T47D (cell line): ENCODE data around the gene FSHR.

ENCODE experiments used
- DNase-seq, 2 experiments: peaks; one replicate each; pipeline versions ENCODE4 v3.0.0 to v3.0.0-alpha.2; 2011 to 2012; ENCODE audit warnings: low read depth in 1 of 2, low spot score in 1 of 2
- JUND ChIP-seq: IDR thresholded peaks from 2 replicates; pipeline ENCODE4 v1.6.1; 2012; ENCODE audit warnings: low read depth
- in situ Hi-C: cut with HindIII; loops from 2 replicates; pipeline ENCODE4 v1.10.0; 2016; ENCODE audit warnings: low sequenced_read_pairs, low pct_unique_long_range_greater_than_20kb

Gene FSHR, protein sequence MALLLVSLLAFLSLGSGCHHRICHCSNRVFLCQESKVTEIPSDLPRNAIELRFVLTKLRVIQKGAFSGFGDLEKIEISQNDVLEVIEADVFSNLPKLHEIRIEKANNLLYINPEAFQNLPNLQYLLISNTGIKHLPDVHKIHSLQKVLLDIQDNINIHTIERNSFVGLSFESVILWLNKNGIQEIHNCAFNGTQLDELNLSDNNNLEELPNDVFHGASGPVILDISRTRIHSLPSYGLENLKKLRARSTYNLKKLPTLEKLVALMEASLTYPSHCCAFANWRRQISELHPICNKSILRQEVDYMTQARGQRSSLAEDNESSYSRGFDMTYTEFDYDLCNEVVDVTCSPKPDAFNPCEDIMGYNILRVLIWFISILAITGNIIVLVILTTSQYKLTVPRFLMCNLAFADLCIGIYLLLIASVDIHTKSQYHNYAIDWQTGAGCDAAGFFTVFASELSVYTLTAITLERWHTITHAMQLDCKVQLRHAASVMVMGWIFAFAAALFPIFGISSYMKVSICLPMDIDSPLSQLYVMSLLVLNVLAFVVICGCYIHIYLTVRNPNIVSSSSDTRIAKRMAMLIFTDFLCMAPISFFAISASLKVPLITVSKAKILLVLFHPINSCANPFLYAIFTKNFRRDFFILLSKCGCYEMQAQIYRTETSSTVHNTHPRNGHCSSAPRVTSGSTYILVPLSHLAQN

DNA sequence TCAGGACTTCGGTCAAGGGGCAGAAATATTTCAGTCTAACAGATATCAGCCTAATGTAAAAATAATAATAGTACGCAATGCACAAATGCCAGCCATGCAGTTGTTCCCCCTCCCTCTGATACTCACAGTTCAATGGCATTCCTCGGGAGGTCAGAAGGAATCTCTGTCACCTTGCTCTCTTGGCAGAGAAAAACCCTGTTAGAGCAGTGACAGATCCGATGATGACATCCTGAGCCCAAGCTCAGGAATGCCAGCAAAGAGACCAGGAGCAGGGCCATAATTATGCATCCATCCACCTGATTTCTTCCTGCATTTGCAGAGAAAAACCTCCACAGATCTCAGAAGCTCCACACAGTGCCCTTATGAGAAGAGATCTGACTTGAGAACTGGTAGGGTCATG, at the start of gene FSHR:
FSHR (minus strand) TSS at position 376 of the 400 bp plus-strand sequence; CDS start at position 278, 98 bp downstream.
- no peak for TF ChIP-seq JUND
- DNase-seq, result no peak
- in situ Hi-C loops, result no loop called here

DNA sequence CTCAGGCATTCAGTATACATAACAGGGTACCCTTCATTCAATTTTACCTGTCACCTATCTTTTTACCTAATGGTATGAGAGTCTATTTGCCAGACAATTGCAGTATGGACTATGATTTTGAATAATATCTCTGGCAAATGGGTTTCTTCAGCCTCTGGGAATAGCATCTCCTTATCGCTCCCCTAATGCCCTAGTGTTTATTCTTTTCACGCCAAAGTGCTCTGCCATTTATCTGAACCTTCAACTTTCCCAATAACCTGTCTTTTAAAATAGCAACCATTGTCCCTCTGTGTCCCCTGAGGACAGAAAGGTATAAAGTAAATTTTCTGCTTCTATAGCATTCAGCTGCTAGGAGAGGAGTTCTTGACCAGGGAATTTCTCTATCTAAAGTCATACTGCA, 45.0 kb upstream of the FSHR start:
- TF ChIP-seq JUND, result no peak
- DNase-seq, result no peak
- in situ Hi-C loops, result no loop called here

DNA sequence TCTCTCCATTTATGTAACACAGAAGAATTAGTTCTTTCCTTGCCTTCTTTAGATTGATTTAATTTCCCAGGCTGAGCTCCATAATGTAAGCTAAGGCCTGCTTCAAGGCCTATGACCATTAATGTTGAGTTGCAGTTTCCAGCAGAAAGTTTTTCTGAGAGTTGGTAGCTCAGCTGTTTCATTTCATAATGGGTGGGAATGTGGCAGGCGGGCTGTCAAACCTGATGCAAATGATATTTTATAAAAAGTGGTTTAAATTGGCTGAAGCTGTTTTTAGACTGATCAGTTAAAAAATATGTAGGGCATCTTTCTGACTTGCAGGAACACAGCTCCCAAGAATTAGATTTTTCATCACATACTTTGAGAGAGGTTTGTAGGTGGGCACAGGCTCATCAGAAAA, 40.4 kb upstream of the FSHR start:
- in situ Hi-C loops, result no loop called here
- TF ChIP-seq JUND, result no peak
- no peak for DNase-seq

DNA sequence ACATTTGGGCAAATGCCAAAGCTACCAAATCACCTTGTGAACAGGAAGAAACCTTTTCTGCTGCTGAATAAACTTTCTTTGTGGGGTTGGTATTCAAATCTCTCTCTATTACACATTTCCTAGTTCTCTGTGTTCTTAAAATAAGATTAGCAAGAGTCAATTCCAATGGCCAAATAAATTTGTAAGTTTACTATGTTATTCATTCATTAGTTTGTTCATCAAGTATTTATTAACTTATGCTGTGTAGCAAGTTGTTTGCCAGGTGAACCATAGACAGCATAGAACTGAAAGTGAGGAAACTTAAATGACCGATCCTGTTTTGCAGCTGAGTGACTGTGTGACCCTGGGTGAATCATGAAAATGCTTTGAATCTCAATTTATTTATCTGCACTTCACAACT, 37.7 kb upstream of the FSHR start:
- in situ Hi-C loops, result no loop called here
- no peak for DNase-seq
- no peak for TF ChIP-seq JUND

DNA sequence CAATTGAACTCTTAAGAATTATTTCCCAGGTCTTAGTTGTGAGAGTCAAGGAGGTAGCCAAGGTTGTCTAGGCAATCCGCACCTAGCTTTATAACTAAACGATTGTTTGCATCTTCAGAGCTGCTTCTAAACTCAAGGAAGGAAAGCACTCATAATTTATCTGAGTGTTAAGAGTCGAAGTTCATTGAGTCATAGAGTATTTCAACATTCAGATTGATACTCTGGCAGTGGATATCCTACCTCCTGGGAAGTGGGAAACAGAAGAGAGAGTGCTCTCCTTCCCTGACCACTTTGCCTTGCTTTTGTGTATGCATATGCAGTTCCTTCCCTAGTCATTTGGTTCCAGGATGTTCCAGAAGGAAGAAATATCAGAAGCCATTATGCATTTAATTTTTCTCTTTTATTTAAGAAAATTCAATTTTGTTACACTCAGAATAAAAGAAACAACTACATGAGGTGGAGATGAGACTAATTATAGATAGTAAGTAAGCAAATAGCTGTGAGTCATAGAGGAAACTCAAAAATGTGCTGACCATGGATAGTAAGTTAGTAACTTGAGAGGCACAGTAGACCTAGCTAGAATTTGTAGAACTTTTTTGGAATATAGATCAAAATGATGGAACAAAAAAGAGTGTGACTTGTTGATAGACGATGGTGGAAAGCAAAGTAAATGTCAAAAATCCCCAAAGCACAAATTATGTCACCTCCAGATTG, 35.4 kb upstream of the FSHR start:
- no peak for TF ChIP-seq JUND
- in situ Hi-C loops, result no loop called here
- no peak for DNase-seq

DNA sequence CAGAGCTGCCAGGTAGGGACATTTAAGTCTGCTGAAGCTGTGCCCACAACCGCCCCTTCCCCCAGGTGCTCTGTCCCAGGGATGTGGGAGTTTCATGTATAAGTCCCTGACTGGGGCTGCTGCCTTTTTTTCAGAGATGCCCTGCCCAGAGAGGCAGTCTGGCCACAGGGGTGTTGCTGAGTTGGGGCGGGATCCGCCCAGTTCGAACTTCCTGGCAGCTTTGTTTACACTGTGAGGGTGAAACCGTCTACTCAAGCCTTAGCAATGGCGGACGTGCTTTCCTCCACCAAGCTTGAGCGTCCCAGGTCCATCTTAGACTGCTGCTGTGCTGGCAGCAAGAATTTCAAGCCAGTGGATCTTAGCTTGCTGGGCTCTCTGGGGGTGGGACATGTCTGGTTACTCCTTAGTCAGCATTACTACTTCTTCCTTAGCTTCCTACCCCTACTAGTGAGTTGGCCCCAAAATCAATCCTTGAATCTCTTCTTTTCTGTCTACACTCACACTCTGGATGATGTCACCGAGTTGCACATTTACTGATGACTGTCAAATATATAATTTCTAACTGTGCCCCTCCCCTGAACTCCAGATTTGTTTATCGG, 31.8 kb upstream of the FSHR start:
- TF ChIP-seq JUND, result no peak
- no peak for DNase-seq
- in situ Hi-C loops, result no loop called here

DNA sequence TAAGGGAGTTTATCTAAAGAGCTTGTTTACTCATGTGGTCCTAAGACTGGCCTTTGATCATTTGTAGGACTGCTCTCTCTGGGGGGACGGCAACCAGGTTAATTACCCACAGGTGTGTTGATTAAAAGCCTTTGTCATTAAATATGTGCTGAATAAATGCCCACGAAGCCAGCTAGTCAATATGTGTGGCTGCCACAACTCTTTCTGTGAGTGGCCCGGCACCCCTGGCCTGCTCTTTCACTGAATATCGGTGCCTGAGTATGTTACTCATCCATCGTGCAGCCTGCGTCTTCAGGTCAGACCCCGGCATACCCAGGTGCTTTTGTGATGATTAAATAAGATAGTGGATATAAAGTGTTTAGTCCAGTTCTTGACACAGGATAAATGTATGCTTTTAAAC, 24.3 kb upstream of the FSHR start:
- DNase-seq, result no peak
- TF ChIP-seq JUND, result no peak
- in situ Hi-C loops, result no loop called here

DNA sequence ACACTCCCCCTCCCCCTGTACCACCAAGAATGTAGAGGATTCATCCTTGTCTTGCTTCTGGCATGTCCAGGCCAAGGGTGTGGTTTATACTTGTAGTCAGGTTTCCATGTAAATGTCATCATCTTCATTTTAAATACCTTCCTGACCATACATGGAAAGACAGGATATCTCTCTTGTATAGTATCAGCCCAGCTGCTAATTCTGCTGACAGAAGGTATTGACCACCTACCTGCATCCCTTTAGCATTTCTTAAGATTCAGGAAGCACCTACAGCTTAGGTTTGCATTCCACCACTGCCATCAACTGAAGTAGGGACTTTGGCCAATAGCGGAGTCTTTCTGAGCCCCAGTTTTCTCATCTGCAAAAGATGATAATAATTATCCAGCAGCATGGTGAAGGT, 22.9 kb upstream of the FSHR start:
- no peak for TF ChIP-seq JUND
- in situ Hi-C loops, result no loop called here
- no peak for DNase-seq

DNA sequence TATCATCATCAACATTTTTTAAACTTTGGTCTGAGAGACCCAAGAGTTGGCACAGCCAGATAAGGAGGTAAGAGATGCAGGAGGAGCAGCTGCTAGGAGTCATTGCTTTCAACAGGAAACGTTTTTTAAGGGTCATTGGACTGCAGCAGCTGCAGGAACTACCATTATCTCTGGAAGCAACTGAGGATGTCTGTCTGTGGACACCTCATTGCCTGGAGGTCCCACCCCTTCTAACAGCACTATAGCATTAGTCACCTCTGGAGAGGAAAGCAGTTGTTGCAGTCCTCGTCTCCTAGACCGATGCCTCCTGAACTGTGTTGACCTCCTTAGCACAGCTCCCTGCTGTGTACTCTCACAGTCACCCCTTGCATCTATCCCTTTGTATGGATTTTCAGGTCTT, 21.5 kb upstream of the FSHR start:
- in situ Hi-C loops, result no loop called here
- no peak for TF ChIP-seq JUND
- DNase-seq, result no peak

DNA sequence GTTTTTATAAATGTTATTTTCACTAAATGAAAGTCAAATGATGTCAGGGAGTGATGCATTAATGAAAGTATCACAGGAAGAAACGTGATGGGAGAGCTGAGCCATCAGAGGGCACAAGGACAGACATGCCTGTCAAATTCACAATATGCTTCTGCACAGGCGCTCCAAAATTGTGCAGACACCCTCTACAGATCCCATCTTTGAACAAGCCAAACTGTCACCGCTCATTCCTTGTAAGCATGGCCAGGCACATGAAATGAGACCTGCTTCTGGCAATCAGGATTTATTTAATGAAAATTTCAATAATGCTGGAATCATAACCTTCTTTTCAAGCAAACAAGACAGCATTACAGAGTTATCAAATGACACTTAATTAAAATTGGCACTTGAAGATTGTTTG, 20.4 kb upstream of the FSHR start:
- TF ChIP-seq JUND, result no peak
- DNase-seq, result no peak
- in situ Hi-C loops, result no loop called here

DNA sequence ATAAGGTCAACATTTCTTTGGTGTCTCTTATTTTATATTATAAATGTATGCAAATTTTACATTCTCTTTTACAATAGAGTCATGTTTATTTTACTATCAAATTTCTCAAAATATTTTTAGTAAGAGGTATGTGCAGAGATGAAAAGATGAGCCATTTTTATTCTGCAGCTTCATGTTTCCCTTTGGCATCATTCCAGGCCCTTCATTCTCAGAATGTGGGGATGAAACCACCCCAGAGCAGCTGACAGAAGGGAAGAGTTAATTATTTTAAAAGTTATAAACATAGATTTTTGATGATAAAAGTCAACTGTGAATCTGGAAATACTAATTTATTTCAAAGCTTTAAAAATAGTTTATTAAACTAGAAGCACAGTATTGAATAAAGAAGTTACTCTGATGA, 12.8 kb upstream of the FSHR start:
- in situ Hi-C loops, result no loop called here
- no peak for DNase-seq
- TF ChIP-seq JUND, result no peak

DNA sequence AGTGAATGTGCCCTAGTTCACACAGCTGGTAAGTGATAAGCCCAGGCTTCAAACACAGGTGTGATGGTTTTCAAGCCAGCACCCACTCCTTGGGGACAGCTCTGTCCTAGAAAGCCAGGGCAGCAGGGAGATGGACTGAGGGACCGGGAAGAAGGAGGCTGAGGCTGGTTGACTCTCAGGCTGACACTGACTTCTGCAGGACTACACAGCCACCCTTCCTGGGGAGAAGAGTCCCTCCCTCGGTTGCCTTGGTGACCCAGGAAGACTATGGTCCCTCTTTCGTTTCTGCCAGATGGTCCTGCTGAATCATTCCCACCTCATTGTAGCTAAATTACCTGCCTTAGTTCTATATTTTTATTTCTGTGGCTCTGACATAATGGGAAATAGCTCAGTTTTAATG, 11.3 kb upstream of the FSHR start:
- in situ Hi-C loops, result no loop called here
- DNase-seq, result no peak
- TF ChIP-seq JUND, result no peak

DNA sequence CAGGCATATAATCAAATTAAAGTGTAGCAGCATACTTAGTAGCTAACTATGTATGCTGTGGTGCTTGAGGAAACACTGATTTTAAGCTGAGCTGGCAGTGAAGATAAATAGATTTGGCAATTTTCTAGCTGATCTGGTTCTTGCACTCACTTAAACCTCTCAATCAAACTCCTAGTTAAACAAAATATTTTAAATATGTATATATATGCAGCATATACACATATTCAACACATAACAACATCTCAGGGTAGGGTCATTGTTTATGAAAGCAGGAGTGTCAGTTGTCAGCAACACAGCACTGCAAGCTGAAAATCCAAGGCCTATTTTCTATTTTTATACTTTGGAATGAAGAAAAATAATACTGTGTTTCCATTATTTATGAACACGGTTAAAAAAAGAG, 10.4 kb upstream of the FSHR start:
- no peak for TF ChIP-seq JUND
- in situ Hi-C loops, result no loop called here
- DNase-seq, result no peak
